ENCODE results near the gene DNMBP. TPM values are rescaled to one million over a fixed set of nuclear protein-coding genes. Genes with fewer than 3 reads are reported as not detected.

Gene DNMBP
- total and polyA plus RNA-seq, 2 of the 8 experiments (the other 6 are each of a cell fraction or from before 2014, with no cell fraction given), result 19.1 to 26.4 TPM

GRCh38 chr10:100014071-100014762 lies 4.5 kb upstream of the DNMBP start:
- Histone ChIP-seq H2AK5ac (ENCODE audit: low read depth, low read length) (no peak overlapping the region), H3K36me3 (ENCODE audit: control insufficient read depth in 2 of 4, insufficient read depth in 4 of 4, low read length in 3 of 4) (no peaks in the 10 kb centered on the region), H3K23ac (ENCODE audit: insufficient read length) (no peak overlapping the region), H3K4me1 (replicated peaks in 1 of 4; ENCODE audit: control insufficient read depth in 3 of 4, insufficient read depth in 4 of 4, low read length in 3 of 4) (peaks cover 0 to 5% (median 3%) of the 10 kb centered on the region in 4 experiments; a peak in 3 of 7 replicates), H3K4me3 (ENCODE audit: extremely low read depth in 1 of 4, insufficient read depth in 2 of 4, low read depth in 3 of 4, low read length in 4 of 4) (no peak overlapping the region), H4K8ac (ENCODE audit: extremely low read depth, insufficient read depth, low read length) (no peak overlapping the region), H2BK12ac (ENCODE audit: low read depth, low read length) (no peak overlapping the region), H3K27me3 (replicated peaks in 1 of 4; ENCODE audit: control insufficient read depth in 3 of 4, extremely low read depth in 1 of 4, insufficient read depth in 3 of 4, low read length in 3 of 4) (no peaks in the 10 kb centered on the region; a peak in 2 of 7 replicates), H2BK5ac (ENCODE audit: low read depth, low read length) (no peak overlapping the region), H3K79me2 (ENCODE audit: control insufficient read depth in 1 of 2, insufficient read depth in 2 of 2, low read length in 2 of 2) (no peaks in the 10 kb centered on the region), H3K4ac (replicated peaks; ENCODE audit: insufficient read length, low read depth, low read length) (no peak overlapping the region), H4K91ac (replicated peaks; ENCODE audit: insufficient read length, low read length) (no peak overlapping the region), H3K56ac (replicated peaks; ENCODE audit: insufficient read length, low read depth, low read length) (no peak overlapping the region), H3K27ac (ENCODE audit: low read depth, low read length) (no peak overlapping the region), H2AFZ (ENCODE audit: low read length) (no peak overlapping the region), H3K18ac (ENCODE audit: extremely low read depth, low read length) (no peak overlapping the region), H2BK120ac (replicated peaks; ENCODE audit: low read depth, low read length) (no peak overlapping the region), H3K9me3 (ENCODE audit: insufficient read depth in 2 of 2, low read depth in 1 of 2, low read length in 1 of 2) (no peaks in the 10 kb centered on the region), H2BK20ac (ENCODE audit: low read length) (no peak overlapping the region), H4K5ac (ENCODE audit: insufficient read length, low read depth, low read length) (no peak overlapping the region), H3K79me1 (ENCODE audit: low read depth, low read length) (no peaks in the 10 kb centered on the region), H4K20me1 (replicated peaks in 1 of 2; ENCODE audit: control insufficient read depth in 1 of 2, insufficient read depth in 2 of 2, low read length in 2 of 2) (peaks cover 0 to under 1% of the 10 kb centered on the region in 2 experiments), H2BK15ac (ENCODE audit: low read length) (no peak overlapping the region), H3K14ac (ENCODE audit: insufficient read length) (no peak overlapping the region), H3K9ac (replicated peaks in 1 of 4; ENCODE audit: extremely low read depth in 1 of 4, low read depth in 3 of 4, low read length in 3 of 4) (no peak overlapping the region), H3K4me2 (ENCODE audit: insufficient read depth in 1 of 2, low read depth in 2 of 2, low read length in 2 of 2) (no peak overlapping the region), H3K23me2 (ENCODE audit: low read depth, low read length) (peaks cover 2% of the 10 kb centered on the region; the same call in 1 of the 2 replicates)
- POLR2A ChIA-PET (ENCODE audit: partially characterized antibody), result no interaction called here
- WGBS, 2 experiments (ENCODE audit: extremely low coverage in 1 of 2, insufficient coverage in 1 of 2, insufficient read length in 1 of 2, insufficient replicate concordance in 2 of 2, low coverage in 1 of 2, low lambda C conversion rate in 2 of 2, missing lambda C conversion rate in 1 of 2), result 95% methylated on average over 5 of the region's 5 CpGs; no CpG with 5 or more reads in 1 of the 2 experiments
- CTCF ChIA-PET (ENCODE audit: partially characterized antibody), result interaction anchor here (0.9 to 2.6 kb wide), 6 partner anchors 31 to 168 kb away, joined by 3 to 9 read pairs (median 6); no protein-coding TSS in a partner anchor
- FAIRE-seq (no peak), DNase-seq (ENCODE audit: low read depth in 1 of 2, low spot score in 2 of 2) (no peak)
- TF ChIP-seq BRCA1 (IDR thresholded peaks at IDR 0.05; ENCODE audit: low read depth, low read length) (no peak), RAD21 (IDR thresholded peaks at IDR 0.05 in 1 of 2, conservative IDR thresholded peaks at IDR 0.05 in 1 of 2; ENCODE audit: low read depth in 2 of 2, low read length in 2 of 2) (no peak), EP300 (IDR thresholded peaks at IDR 0.05; ENCODE audit: borderline replicate concordance in 1 of 2, low read depth in 2 of 2, low read length in 2 of 2) (no peak), RNF2 (IDR thresholded peaks at IDR 0.05; ENCODE audit: borderline replicate concordance, low read depth, low read length, missing control alignments, poor library complexity, severe bottlenecking) (no peak), RBBP5 (IDR thresholded peaks at IDR 0.05; ENCODE audit: borderline replicate concordance, low read depth, low read length) (no peak), POLR2A (IDR thresholded peaks at IDR 0.05; ENCODE audit: control extremely low read depth in 1 of 2, low read depth in 2 of 2, low read length in 2 of 2) (no peak)
- TF ChIP-seq, protein P1, sequence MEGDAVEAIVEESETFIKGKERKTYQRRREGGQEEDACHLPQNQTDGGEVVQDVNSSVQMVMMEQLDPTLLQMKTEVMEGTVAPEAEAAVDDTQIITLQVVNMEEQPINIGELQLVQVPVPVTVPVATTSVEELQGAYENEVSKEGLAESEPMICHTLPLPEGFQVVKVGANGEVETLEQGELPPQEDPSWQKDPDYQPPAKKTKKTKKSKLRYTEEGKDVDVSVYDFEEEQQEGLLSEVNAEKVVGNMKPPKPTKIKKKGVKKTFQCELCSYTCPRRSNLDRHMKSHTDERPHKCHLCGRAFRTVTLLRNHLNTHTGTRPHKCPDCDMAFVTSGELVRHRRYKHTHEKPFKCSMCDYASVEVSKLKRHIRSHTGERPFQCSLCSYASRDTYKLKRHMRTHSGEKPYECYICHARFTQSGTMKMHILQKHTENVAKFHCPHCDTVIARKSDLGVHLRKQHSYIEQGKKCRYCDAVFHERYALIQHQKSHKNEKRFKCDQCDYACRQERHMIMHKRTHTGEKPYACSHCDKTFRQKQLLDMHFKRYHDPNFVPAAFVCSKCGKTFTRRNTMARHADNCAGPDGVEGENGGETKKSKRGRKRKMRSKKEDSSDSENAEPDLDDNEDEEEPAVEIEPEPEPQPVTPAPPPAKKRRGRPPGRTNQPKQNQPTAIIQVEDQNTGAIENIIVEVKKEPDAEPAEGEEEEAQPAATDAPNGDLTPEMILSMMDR (IDR thresholded peaks at IDR 0.05; ENCODE audit: control extremely low read depth in 1 of 3, insufficient read depth in 1 of 3, low read depth in 1 of 3, low read length in 3 of 3), result no peak
- TF ChIP-seq, protein P2, sequence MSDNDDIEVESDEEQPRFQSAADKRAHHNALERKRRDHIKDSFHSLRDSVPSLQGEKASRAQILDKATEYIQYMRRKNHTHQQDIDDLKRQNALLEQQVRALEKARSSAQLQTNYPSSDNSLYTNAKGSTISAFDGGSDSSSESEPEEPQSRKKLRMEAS (IDR thresholded peaks at IDR 0.05), result no peak

All from H1 (cell line).